ENCODE data around the gene LSAMP. TPM values are rescaled to one million over a fixed set of nuclear protein-coding genes. Genes with fewer than 3 reads are reported as not detected.

LSAMP gene
- total RNA-seq, 1 donor from 2014 or later: 10.2 TPM

- no peak for TF ChIP-seq CTCF (IDR thresholded peaks at IDR 0.05; ENCODE audit: insufficient read depth, low read length, poor library complexity, severe bottlenecking)
- Histone ChIP-seq H3K27me3 (ENCODE audit: control insufficient read depth, insufficient read depth, low read length) (no peaks in the 10 kb centered on the region), H3K36me3 (ENCODE audit: control insufficient read depth, insufficient read depth, low read length) (no peaks in the 10 kb centered on the region), H3K4me3 (ENCODE audit: low read depth, low read length) (no peak overlapping the region)
- DNase-seq (ENCODE audit: low read depth): no peak
Observed at GRCh38 chr3:116473602-116474001, 28.3 kb upstream of the LSAMP start.

GRCh38 chr3:116470605-116471197, 25.4 kb upstream of the LSAMP start:
- no peaks in the 10 kb centered on the region for H3K36me3 ChIP-seq (ENCODE audit: control insufficient read depth, insufficient read depth, low read length)
- no peak overlapping the region for H3K4me3 ChIP-seq (ENCODE audit: low read depth, low read length)
- no peaks in the 10 kb centered on the region for H3K27me3 ChIP-seq (ENCODE audit: control insufficient read depth, insufficient read depth, low read length)
- TF ChIP-seq CTCF (IDR thresholded peaks at IDR 0.05; ENCODE audit: insufficient read depth, low read length, poor library complexity, severe bottlenecking): no peak
- DNase-seq (ENCODE audit: low read depth): no peak

- H3K27me3 ChIP-seq (ENCODE audit: control insufficient read depth, insufficient read depth, low read length): no peaks in the 10 kb centered on the region
Observed at GRCh38 chr3:116469546-116469945, 24.3 kb upstream of the LSAMP start.

GRCh38 chr3:116464276-116464798, 19.1 kb upstream of the LSAMP start:
- TF ChIP-seq CTCF (IDR thresholded peaks at IDR 0.05; ENCODE audit: insufficient read depth, low read length, poor library complexity, severe bottlenecking): no peak
- no peak overlapping the region for H3K4me3 ChIP-seq (ENCODE audit: low read depth, low read length)
- no peaks in the 10 kb centered on the region for H3K36me3 ChIP-seq (ENCODE audit: control insufficient read depth, insufficient read depth, low read length)
- no peaks in the 10 kb centered on the region for H3K27me3 ChIP-seq (ENCODE audit: control insufficient read depth, insufficient read depth, low read length)
- no peak for DNase-seq (ENCODE audit: low read depth)

More at GRCh38 chr3:116469546-116469945, 24.3 kb upstream of the LSAMP start:
- no peak for TF ChIP-seq CTCF (IDR thresholded peaks at IDR 0.05; ENCODE audit: insufficient read depth, low read length, poor library complexity, severe bottlenecking)
- Histone ChIP-seq H3K4me3 (ENCODE audit: low read depth, low read length) (no peak overlapping the region), H3K36me3 (ENCODE audit: control insufficient read depth, insufficient read depth, low read length) (no peaks in the 10 kb centered on the region)
- DNase-seq (ENCODE audit: low read depth): no peak

- Histone ChIP-seq H3K27me3 (ENCODE audit: control insufficient read depth, insufficient read depth, low read length) (no peaks in the 10 kb centered on the region), H3K4me3 (ENCODE audit: low read depth, low read length) (no peak overlapping the region), H3K36me3 (ENCODE audit: control insufficient read depth, insufficient read depth, low read length) (no peaks in the 10 kb centered on the region)
- DNase-seq (ENCODE audit: low read depth): no peak
- TF ChIP-seq CTCF (IDR thresholded peaks at IDR 0.05; ENCODE audit: insufficient read depth, low read length, poor library complexity, severe bottlenecking): peak; percentile 19
Observed at GRCh38 chr3:116453666-116454346, 8.5 kb upstream of the LSAMP start.

Measured in kidney epithelial cell (primary cell).